ENCODE data around the gene NEDD4.
"Not testable (repeated sequence)": the region's sequence is repeated elsewhere in the genome, so short reads cannot be mapped to it uniquely, and the experiment has no call there.

NEDD4 gene

GRCh38 chr15:55959744-55960447, 33.5 kb downstream of the NEDD4 start:
- no peak for DNase-seq (ENCODE audit: low read depth in 1 of 2, low spot score in 1 of 2)

- no peak for DNase-seq (ENCODE audit: low read depth in 1 of 2, low spot score in 1 of 2)
These were observed 35.1 kb downstream of the NEDD4 start for GRCh38 chr15:55958349-55958748.

GRCh38 chr15:55954862-55955605, 38.4 kb downstream of the NEDD4 start:
- no peak for DNase-seq (ENCODE audit: low read depth in 1 of 2, low spot score in 1 of 2)

- DNase-seq (ENCODE audit: low read depth in 1 of 2, low spot score in 1 of 2) = not testable (repeated sequence)
These were observed 40.7 kb downstream of the NEDD4 start for GRCh38 chr15:55952501-55953274.

GRCh38 chr15:55944606-55945005, 48.8 kb downstream of the NEDD4 start:
- not testable (repeated sequence) for DNase-seq (ENCODE audit: low read depth in 1 of 2, low spot score in 1 of 2)

- no peak for DNase-seq (ENCODE audit: low read depth in 1 of 2, low spot score in 1 of 2)
These were observed 51.1 kb downstream of the NEDD4 start for GRCh38 chr15:55942332-55942731.

GRCh38 chr15:55937040-55937439, 56.4 kb downstream of the NEDD4 start:
- DNase-seq (ENCODE audit: low read depth in 1 of 2, low spot score in 1 of 2) = no peak

GRCh38 chr15:55928955-55929354, 64.5 kb downstream of the NEDD4 start:
- no peak for DNase-seq (ENCODE audit: low read depth in 1 of 2, low spot score in 1 of 2)

GRCh38 chr15:55921744-55922143, 71.7 kb downstream of the NEDD4 start:
- no peak for DNase-seq (ENCODE audit: low read depth in 1 of 2, low spot score in 1 of 2)

- no peak for DNase-seq (ENCODE audit: low read depth in 1 of 2, low spot score in 1 of 2)
These were observed 75.5 kb downstream of the NEDD4 start for GRCh38 chr15:55917881-55918296.

GRCh38 chr15:55916666-55917409, 76.6 kb downstream of the NEDD4 start:
- no peak for DNase-seq (ENCODE audit: low read depth in 1 of 2, low spot score in 1 of 2)

- DNase-seq (ENCODE audit: low read depth in 1 of 2, low spot score in 1 of 2) = no peak
These were observed 77.4 kb downstream of the NEDD4 start for GRCh38 chr15:55915876-55916567.

GRCh38 chr15:55915221-55915620, 78.2 kb downstream of the NEDD4 start:
- no peak for DNase-seq (ENCODE audit: low read depth in 1 of 2, low spot score in 1 of 2)

GRCh38 chr15:55914446-55914845, 79.0 kb downstream of the NEDD4 start:
- no peak for DNase-seq (ENCODE audit: low read depth in 1 of 2, low spot score in 1 of 2)

GRCh38 chr15:55912982-55913381, 80.4 kb downstream of the NEDD4 start:
- no peak for DNase-seq (ENCODE audit: low read depth in 1 of 2, low spot score in 1 of 2)

- no peak for DNase-seq (ENCODE audit: low read depth in 1 of 2, low spot score in 1 of 2)
These were observed 84.2 kb downstream of the NEDD4 start for GRCh38 chr15:55909036-55909811.

GRCh38 chr15:55907797-55908196, 85.6 kb downstream of the NEDD4 start:
- DNase-seq (ENCODE audit: low read depth in 1 of 2, low spot score in 1 of 2) = no peak

GRCh38 chr15:55902981-55903380, 90.4 kb downstream of the NEDD4 start:
- DNase-seq (ENCODE audit: low read depth in 1 of 2, low spot score in 1 of 2) = no peak

GRCh38 chr15:55900019-55900418, 93.4 kb downstream of the NEDD4 start:
- DNase-seq (ENCODE audit: low read depth in 1 of 2, low spot score in 1 of 2) = no peak

- no peak for DNase-seq (ENCODE audit: low read depth in 1 of 2, low spot score in 1 of 2)
These were observed 93.9 kb downstream of the NEDD4 start for GRCh38 chr15:55899537-55899936.

Data from stimulated activated CD4-positive, alpha-beta T cell treated with anti-CD3 and anti-CD28 coated beads, Interleukin-15, amount 100 ng/mL, for 1 hour (primary cell).